CD4-positive, alpha-beta memory T cell (primary cell): ENCODE data around the gene TMPRSS7. TPM values are rescaled to one million over a fixed set of nuclear protein-coding genes. Genes with fewer than 3 reads are reported as not detected.

Source experiments
- CTCF ChIA-PET: fragments of 350-600 bp; sonication (Branson Sonifier 250); formaldehyde crosslinking; loops from one replicate; lab custom pipeline; 2021; ENCODE audit warnings: inconsistent platforms; ENCODE audit not compliant: partially characterized antibody; lab: Charles Lee
- POLR2A ChIA-PET: fragments of 350-600 bp; sonication (Branson Sonifier 250); formaldehyde crosslinking; loops from one replicate; lab custom pipeline; 2021; ENCODE audit not compliant: partially characterized antibody; lab: Charles Lee
- DNase-seq, 5 donors: peaks; one replicate each; pipeline versions ENCODE4 v3.0.0 to v3.0.0-alpha.2; 2020 to 2022; ENCODE audit warnings: mixed read lengths in 1 of 5
- H3K27ac ChIP-seq: one replicate; pipeline ENCODE4 v1.7.0; 2013; ENCODE audit warnings: low read depth, low read length
- H3K27me3 ChIP-seq: 2 replicates; pipeline ENCODE4 v1.7.0; 2013; ENCODE audit warnings: mild to moderate bottlenecking, low read length, moderate library complexity; ENCODE audit not compliant: insufficient read depth
- H3K36me3 ChIP-seq: 2 replicates; pipeline ENCODE4 v1.7.0; 2013; ENCODE audit warnings: mild to moderate bottlenecking, low read length, moderate library complexity; ENCODE audit not compliant: insufficient read depth
- H3K4me1 ChIP-seq: 2 replicates; pipeline ENCODE4 v1.7.0; 2013; ENCODE audit warnings: mild to moderate bottlenecking, low read length, moderate library complexity; ENCODE audit not compliant: insufficient read depth
- H3K4me3 ChIP-seq, 2 donors: one replicate each; pipeline ENCODE4 v1.7.0; 2013; ENCODE audit warnings: low read length in 2 of 2, mild to moderate bottlenecking in 1 of 2
- H3K9me3 ChIP-seq, 2 donors: one replicate each; pipeline ENCODE4 v1.7.0; 2013; ENCODE audit warnings: low read length in 2 of 2, control low read depth in 1 of 2; ENCODE audit not compliant: control insufficient read depth in 1 of 2
- H3K27ac Mint-ChIP-seq, 7 donors: one replicate each; pipeline ENCODE4 v1.8.0; 2020 to 2021; ENCODE audit warnings: mixed read lengths in 7 of 7, mild to moderate bottlenecking in 6 of 7, inconsistent platforms in 3 of 7, moderate library complexity in 3 of 7
- H3K27me3 Mint-ChIP-seq, 2 donors: one replicate each; pipeline ENCODE4 v1.8.0; 2020 to 2021; ENCODE audit warnings: mixed read lengths in 2 of 2
- H3K36me3 Mint-ChIP-seq, 2 donors: one replicate each; pipeline ENCODE4 v1.8.0; 2020 to 2021; ENCODE audit warnings: mixed read lengths in 2 of 2, inconsistent platforms in 1 of 2, mild to moderate bottlenecking in 1 of 2
- H3K4me1 Mint-ChIP-seq, 4 donors: one replicate each; pipeline ENCODE4 v1.8.0; 2020 to 2021; ENCODE audit warnings: mixed read lengths in 4 of 4, mild to moderate bottlenecking in 1 of 4
- H3K4me3 Mint-ChIP-seq, 8 donors: one replicate each; pipeline ENCODE4 v1.8.0; 2020 to 2021; ENCODE audit warnings: mixed read lengths in 8 of 8, mild to moderate bottlenecking in 7 of 8, moderate library complexity in 6 of 8, inconsistent platforms in 3 of 8
- H3K9me3 Mint-ChIP-seq, 8 donors: one replicate each; pipeline ENCODE4 v1.8.0; 2020 to 2021; ENCODE audit warnings: mixed read lengths in 8 of 8, mild to moderate bottlenecking in 5 of 8, inconsistent platforms in 3 of 8, moderate library complexity in 1 of 8
- intact Hi-C: fragments of 100-400 bp; cut with micrococcal nuclease; formaldehyde crosslinking; loops from one replicate; pipeline ENCODE4 v1.15.1; 2023
- polyA plus RNA-seq, 2 donors: library from polyadenylated mRNA; unstranded; fragments of 300-500 nt; fragmentation: Illumina TruSeq; gene quantifications; one replicate each; pipeline ENCODE4 v1.2.3, GENCODE V29; 2021
- total RNA-seq, 2 experiments: library from RNA; stranded (reverse); gene quantifications; one replicate each; pipeline ENCODE4 v1.2.3, GENCODE V29; 2021

Gene TMPRSS7
- total and polyA plus RNA-seq, 4 experiments from 2014 or later, result 0.15 to 0.26 (median 0.26) TPM; not detected in 1

GRCh38 chr3:112012205-112012992, 22.1 kb upstream of the TMPRSS7 start:
- POLR2A ChIA-PET, result interaction anchor here (0.6 to 2.0 kb wide), 4 partner anchors 23 to 296 kb away, joined by 3 to 10 read pairs (median 6); partner anchors contain the start of gene ABHD10
- DNase-seq, result no peak
- Mint-ChIP-seq H3K36me3 (no peaks in the 10 kb centered on the region), H3K4me3 (peak overlapping the region in 1 of 8 donors; percentile 33), H3K27ac (no peak overlapping the region), H3K9me3 (no peaks in the 10 kb centered on the region), H3K27me3 (no peaks in the 10 kb centered on the region), H3K4me1 (peaks cover 5 to 12% (median 8%) of the 10 kb centered on the region in 4 donors)
- Histone ChIP-seq H3K9me3 (no peaks in the 10 kb centered on the region), H3K27me3 (no peaks in the 10 kb centered on the region), H3K4me3 (no peak overlapping the region), H3K36me3 (no peaks in the 10 kb centered on the region), H3K27ac (no peak overlapping the region), H3K4me1 (peaks cover 4% of the 10 kb centered on the region)
- CTCF ChIA-PET, result interaction anchor here (0.8 to 8.2 kb wide), 18 partner anchors 11 to 343 kb away, joined by 3 to 207 read pairs (median 10); partner anchors contain the start of genes ABHD10 and TAGLN3
- intact Hi-C loops, result no loop called here

- Histone ChIP-seq H3K9me3 (no peaks in the 10 kb centered on the region), H3K27ac (no peak overlapping the region), H3K4me1 (peaks cover 4% of the 10 kb centered on the region), H3K4me3 (peak overlapping the region in 1 of 2 donors; percentile 19), H3K36me3 (no peaks in the 10 kb centered on the region), H3K27me3 (no peaks in the 10 kb centered on the region)
- H3K4me3 Mint-ChIP-seq, result peak overlapping the region in 5 of 8 donors; percentile 3 to 51 (median 33)
- peaks cover 5 to 12% (median 8%) of the 10 kb centered on the region in 4 donors for H3K4me1 Mint-ChIP-seq
- no peaks in the 10 kb centered on the region for H3K36me3 Mint-ChIP-seq
- no peaks in the 10 kb centered on the region for H3K27me3 Mint-ChIP-seq
- peak; percentile 46 to 54 (median 51) for DNase-seq
- H3K27ac Mint-ChIP-seq, result peak overlapping the region in 3 of 7 donors; percentile 4 to 57 (median 56)
- ChIA-PET CTCF (interaction anchor here (0.6 to 8.2 kb wide), 35 partner anchors 10 to 1506 kb away, joined by 3 to 207 read pairs (median 5); partner anchors contain the start of genes ABHD10 and TAGLN3), POLR2A (interaction anchor here (0.6 to 2.0 kb wide), 8 partner anchors 14 to 297 kb away, joined by 3 to 10 read pairs (median 4); partner anchors contain the start of genes ABHD10 and PHLDB2)
- no peaks in the 10 kb centered on the region for H3K9me3 Mint-ChIP-seq
- intact Hi-C loops, result loop anchor here (1.0 kb wide), 3 partner anchors 24 to 344 kb away; no protein-coding TSS in a partner anchor
Observed at GRCh38 chr3:112013058-112013783, 21.3 kb upstream of the TMPRSS7 start.

DNA sequence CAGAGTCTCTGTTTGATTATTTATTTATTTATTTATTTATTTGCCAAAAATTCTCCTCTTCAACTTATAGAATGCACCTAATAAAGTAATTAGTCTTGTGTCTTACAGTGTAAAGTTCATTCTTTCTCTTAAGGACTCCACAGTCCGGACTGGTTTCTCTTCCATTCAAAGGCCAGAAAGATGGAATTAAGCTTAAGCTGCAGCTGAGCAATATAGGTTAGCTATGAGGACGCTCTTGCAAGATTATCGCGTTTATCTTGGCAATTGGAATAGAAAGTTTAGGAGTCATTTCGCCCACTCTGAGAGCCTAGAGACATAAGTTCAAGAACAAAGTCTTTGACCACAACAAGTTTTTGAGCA, 20.8 kb upstream of the TMPRSS7 start:
- peaks cover 4% of the 10 kb centered on the region for H3K4me1 ChIP-seq
- no peaks in the 10 kb centered on the region for H3K27me3 ChIP-seq
- H3K36me3 ChIP-seq, result no peaks in the 10 kb centered on the region
- no peak overlapping the region for H3K27ac ChIP-seq
- Mint-ChIP-seq H3K27ac (peak overlapping the region in 3 of 7 donors; percentile 4 to 57 (median 56)), H3K9me3 (no peaks in the 10 kb centered on the region), H3K27me3 (no peaks in the 10 kb centered on the region), H3K4me3 (peak overlapping the region in 3 of 8 donors; percentile 22 to 31 (median 24)), H3K4me1 (peaks cover 5 to 12% (median 8%) of the 10 kb centered on the region in 4 donors), H3K36me3 (no peaks in the 10 kb centered on the region)
- intact Hi-C loops, result loop anchor here (1.0 kb wide), 3 partner anchors 24 to 344 kb away; no protein-coding TSS in a partner anchor
- no peaks in the 10 kb centered on the region for H3K9me3 ChIP-seq
- ChIA-PET POLR2A (interaction anchor here (0.6 to 2.0 kb wide), 7 partner anchors 14 to 296 kb away, joined by 3 to 10 read pairs (median 4); partner anchors contain the start of genes ABHD10 and PHLDB2), CTCF (interaction anchor here (0.6 to 8.2 kb wide), 32 partner anchors 10 to 1506 kb away, joined by 3 to 207 read pairs (median 6); partner anchors contain the start of genes ABHD10 and TAGLN3)
- no peak overlapping the region for H3K4me3 ChIP-seq
- DNase-seq, result no peak

DNA sequence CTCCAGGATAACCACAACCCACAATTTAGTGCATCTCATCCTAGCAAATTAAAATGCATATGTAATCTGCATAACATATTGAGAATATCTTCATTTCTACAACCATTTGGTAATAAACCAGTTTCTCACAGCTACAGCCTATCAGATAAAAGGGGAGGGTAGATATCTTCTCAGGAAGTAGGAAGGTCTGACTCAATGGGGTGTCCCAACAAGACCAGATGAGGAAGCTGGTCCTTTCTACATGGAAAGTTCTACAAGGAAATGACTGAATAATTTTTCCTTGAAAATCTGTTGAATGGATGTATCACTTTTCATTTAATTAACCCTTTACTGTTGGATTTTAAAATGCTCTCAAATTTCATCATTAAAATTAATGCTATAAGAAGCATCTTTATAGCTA, 17.4 kb upstream of the TMPRSS7 start:
- H3K27me3 ChIP-seq, result no peaks in the 10 kb centered on the region
- Mint-ChIP-seq H3K27me3 (no peaks in the 10 kb centered on the region), H3K27ac (no peak overlapping the region), H3K36me3 (no peaks in the 10 kb centered on the region), H3K4me1 (peaks cover 5 to 12% (median 8%) of the 10 kb centered on the region in 4 donors), H3K9me3 (peaks cover 0 to 4% (median 0%) of the 10 kb centered on the region in 8 donors), H3K4me3 (no peak overlapping the region)
- H3K9me3 ChIP-seq, result no peaks in the 10 kb centered on the region
- no peak for DNase-seq
- no peak overlapping the region for H3K4me3 ChIP-seq
- no peak overlapping the region for H3K27ac ChIP-seq
- ChIA-PET CTCF (interaction anchor here (1.1 to 8.2 kb wide), 6 partner anchors 8 to 348 kb away, joined by 4 to 207 read pairs (median 24); no protein-coding TSS in a partner anchor), POLR2A (no interaction called here)
- intact Hi-C loops, result no loop called here
- H3K4me1 ChIP-seq, result peaks cover 4% of the 10 kb centered on the region
- no peaks in the 10 kb centered on the region for H3K36me3 ChIP-seq

GRCh38 chr3:112018712-112019111, 15.8 kb upstream of the TMPRSS7 start:
- H3K27me3 ChIP-seq, result no peaks in the 10 kb centered on the region
- ChIA-PET CTCF (no interaction called here), POLR2A (interaction anchor here (1.0 kb wide), 1 partner anchor 33 kb away, joined by 3 read pairs; no protein-coding TSS in a partner anchor)
- no peaks in the 10 kb centered on the region for H3K4me1 ChIP-seq
- Mint-ChIP-seq H3K9me3 (peaks cover 0 to 7% (median under 1%) of the 10 kb centered on the region in 8 donors), H3K4me3 (no peak overlapping the region), H3K4me1 (peaks cover 2 to 4% (median 3%) of the 10 kb centered on the region in 4 donors), H3K27ac (no peak overlapping the region), H3K36me3 (no peaks in the 10 kb centered on the region), H3K27me3 (no peaks in the 10 kb centered on the region)
- intact Hi-C loops, result no loop called here
- DNase-seq, result no peak
- no peak overlapping the region for H3K27ac ChIP-seq
- no peak overlapping the region for H3K4me3 ChIP-seq
- no peaks in the 10 kb centered on the region for H3K9me3 ChIP-seq
- H3K36me3 ChIP-seq, result no peaks in the 10 kb centered on the region

DNA sequence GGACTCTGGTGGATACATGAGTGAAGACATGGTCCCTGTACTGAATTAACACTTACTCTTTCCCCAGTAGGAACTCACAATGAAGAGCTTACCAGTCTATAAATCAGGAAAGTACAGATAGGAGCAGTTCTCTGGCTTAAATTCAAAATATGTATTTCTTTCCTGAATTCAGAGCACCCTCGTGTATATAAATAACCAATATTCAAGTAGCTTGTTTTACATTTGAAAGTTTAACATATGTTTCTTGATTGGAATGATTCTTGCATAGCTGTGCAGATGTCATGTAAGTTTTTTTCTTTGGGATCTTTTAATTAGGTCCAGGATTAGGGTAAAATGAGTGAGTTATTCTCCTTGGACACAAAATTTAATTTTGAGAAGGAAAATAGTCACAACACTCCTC, 14.8 kb upstream of the TMPRSS7 start:
- Mint-ChIP-seq H3K9me3 (peaks cover 0 to 8% (median under 1%) of the 10 kb centered on the region in 8 donors), H3K27ac (no peak overlapping the region), H3K4me3 (no peak overlapping the region), H3K36me3 (no peaks in the 10 kb centered on the region), H3K4me1 (no peaks in the 10 kb centered on the region), H3K27me3 (no peaks in the 10 kb centered on the region)
- Histone ChIP-seq H3K4me3 (no peak overlapping the region), H3K27ac (no peak overlapping the region), H3K36me3 (no peaks in the 10 kb centered on the region), H3K9me3 (no peaks in the 10 kb centered on the region), H3K4me1 (no peaks in the 10 kb centered on the region), H3K27me3 (no peaks in the 10 kb centered on the region)
- intact Hi-C loops, result no loop called here
- ChIA-PET POLR2A (no interaction called here), CTCF (interaction anchor here (0.7 kb wide), 1 partner anchor 52 kb away, joined by 3 read pairs; no protein-coding TSS in a partner anchor)
- DNase-seq, result no peak
